ENCODE results near the gene PHF19. TPM values are rescaled to one million over a fixed set of nuclear protein-coding genes. Genes with fewer than 3 reads are reported as not detected.

Gene PHF19
- total RNA-seq, 6 experiments from 2014 or later: 2.2 to 8.0 (median 5.2) TPM

DNA sequence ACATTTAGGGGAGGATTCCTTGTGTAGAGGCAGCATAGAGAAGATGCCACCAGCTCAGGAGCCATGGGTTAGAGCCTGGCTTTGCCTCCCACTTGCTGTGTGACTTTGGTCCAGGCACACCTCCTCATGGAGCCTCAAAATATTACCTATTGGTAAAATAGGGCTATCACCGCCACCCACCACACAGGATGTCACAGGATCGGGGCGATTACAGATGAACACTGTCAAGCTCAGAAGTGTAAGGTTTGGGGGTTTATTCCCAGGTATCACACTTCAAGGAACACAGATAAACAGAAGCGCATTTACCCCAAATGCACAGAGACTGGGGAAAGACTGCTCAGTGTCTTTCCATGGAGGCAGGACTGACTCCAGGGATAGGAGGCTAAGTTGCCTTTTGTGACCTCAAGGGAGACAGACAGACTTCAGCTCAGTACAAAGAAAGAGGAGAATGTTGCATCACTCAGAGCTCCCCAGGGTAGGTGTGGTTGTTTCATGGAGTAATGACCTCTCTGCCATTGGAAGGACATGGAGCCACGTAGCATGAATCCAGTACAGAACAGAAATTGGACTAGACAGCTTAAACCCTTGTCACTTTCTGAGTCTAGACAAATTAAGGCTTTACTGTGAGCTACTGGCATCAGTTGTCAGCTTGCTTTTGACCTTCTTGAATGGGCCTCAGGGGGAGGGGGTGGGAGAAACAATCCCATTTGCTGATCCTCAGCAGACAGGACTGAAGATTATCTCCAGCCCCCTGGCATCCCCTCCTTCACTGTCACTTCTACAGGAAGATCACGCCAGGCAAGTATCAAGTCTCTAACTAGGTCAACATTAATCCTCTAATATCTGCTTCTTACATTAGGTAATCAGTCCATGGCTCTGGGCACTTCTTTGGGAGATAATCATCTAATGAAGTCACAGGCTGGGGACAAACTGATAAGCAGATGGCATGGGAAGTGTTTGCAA lies 43.1 kb upstream of the PHF19 start:
- Histone ChIP-seq H3K27me3 (no peaks in the 10 kb centered on the region), H3K9me3 (no peaks in the 10 kb centered on the region), H3K36me3 (no peaks in the 10 kb centered on the region), H3K4me3 (no peak overlapping the region), H3K27ac (peak overlapping the region in 2 of 3 donors; percentile 37 to 48), H3K4me1 (peaks cover 0 to 18% (median 3%) of the 10 kb centered on the region in 4 donors)
- ATAC-seq (peak; percentile 63 to 84 (median 70)), DNase-seq (peak in 1 of 3 donors; percentile 45)
- TF ChIP-seq POLR2A (IDR thresholded peaks at IDR 0.05): no peak
- TF ChIP-seq, protein P1, sequence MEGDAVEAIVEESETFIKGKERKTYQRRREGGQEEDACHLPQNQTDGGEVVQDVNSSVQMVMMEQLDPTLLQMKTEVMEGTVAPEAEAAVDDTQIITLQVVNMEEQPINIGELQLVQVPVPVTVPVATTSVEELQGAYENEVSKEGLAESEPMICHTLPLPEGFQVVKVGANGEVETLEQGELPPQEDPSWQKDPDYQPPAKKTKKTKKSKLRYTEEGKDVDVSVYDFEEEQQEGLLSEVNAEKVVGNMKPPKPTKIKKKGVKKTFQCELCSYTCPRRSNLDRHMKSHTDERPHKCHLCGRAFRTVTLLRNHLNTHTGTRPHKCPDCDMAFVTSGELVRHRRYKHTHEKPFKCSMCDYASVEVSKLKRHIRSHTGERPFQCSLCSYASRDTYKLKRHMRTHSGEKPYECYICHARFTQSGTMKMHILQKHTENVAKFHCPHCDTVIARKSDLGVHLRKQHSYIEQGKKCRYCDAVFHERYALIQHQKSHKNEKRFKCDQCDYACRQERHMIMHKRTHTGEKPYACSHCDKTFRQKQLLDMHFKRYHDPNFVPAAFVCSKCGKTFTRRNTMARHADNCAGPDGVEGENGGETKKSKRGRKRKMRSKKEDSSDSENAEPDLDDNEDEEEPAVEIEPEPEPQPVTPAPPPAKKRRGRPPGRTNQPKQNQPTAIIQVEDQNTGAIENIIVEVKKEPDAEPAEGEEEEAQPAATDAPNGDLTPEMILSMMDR (IDR thresholded peaks at IDR 0.05): no peak
- WGBS (ENCODE audit: insufficient coverage, low coverage, low lambda C conversion rate, missing lambda C conversion rate): 62% methylated on average over 6 of the region's 6 CpGs
- intact Hi-C loops (cut with DNase I): loop anchor here in 1 of 2 donors (10.0 kb wide), 1 partner anchor 45 kb away; the partner anchor contains the start of gene PHF19

DNA sequence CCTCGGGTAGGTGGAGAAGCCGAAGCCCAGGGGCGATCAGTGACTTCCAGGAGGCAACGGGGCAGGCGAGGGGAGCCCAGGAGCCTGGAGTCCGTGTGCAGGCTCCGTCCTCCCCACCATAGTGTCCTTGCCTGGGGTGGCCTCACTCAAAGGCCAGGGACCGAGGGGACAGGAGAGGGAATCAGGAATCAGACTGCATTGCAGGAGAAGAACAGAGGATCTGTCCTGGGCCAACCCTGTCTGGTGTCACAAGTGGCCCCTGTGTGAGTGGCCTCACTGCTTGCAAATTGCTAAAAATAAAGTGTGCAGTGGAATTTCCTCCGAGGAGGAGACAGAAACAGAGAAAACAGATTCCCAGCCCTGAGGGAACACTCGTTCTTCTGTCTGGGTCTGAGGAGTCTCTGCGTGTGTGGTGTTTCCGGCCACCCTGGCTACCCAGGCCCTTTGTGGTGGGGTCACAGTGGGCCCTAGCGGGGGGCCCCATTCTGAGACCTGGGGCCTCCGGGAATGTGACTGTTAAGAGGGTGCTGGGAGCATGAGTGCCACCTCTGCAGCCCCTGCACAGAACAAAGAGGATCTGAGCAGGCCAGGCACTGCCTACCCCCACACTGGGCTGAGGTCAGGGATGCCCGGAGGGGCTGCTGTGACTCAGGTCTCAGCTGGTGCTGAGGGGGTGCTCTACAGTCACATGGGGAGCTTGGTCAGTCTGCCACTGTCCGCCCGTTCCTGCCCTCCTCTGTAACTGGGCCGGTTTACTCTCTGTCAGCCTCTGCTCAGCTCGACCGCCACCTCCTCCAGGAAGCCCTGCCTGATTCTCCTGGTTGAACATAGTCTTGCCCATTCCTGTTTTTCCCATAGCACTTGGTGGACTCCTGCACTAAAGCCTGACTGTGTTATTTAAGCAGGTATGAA lies 42.2 kb upstream of the PHF19 start:
- Histone ChIP-seq H3K27ac (peak overlapping the region; percentile 37 to 57 (median 48)), H3K36me3 (no peaks in the 10 kb centered on the region), H3K27me3 (no peaks in the 10 kb centered on the region), H3K4me3 (no peak overlapping the region), H3K9me3 (no peaks in the 10 kb centered on the region), H3K4me1 (peaks cover 0 to 18% (median 3%) of the 10 kb centered on the region in 4 donors)
- intact Hi-C loops (cut with DNase I): no loop called here
- 76% methylated on average over 4 of the region's 20 CpGs for WGBS (ENCODE audit: insufficient coverage, low coverage, low lambda C conversion rate, missing lambda C conversion rate)
- DNase-seq (peak in 1 of 3 donors; percentile 42), ATAC-seq (peak in 2 of 4 donors; percentile 19 to 22)
- TF ChIP-seq, protein P1 (IDR thresholded peaks at IDR 0.05): no peak
- no peak for TF ChIP-seq POLR2A (IDR thresholded peaks at IDR 0.05)

DNA sequence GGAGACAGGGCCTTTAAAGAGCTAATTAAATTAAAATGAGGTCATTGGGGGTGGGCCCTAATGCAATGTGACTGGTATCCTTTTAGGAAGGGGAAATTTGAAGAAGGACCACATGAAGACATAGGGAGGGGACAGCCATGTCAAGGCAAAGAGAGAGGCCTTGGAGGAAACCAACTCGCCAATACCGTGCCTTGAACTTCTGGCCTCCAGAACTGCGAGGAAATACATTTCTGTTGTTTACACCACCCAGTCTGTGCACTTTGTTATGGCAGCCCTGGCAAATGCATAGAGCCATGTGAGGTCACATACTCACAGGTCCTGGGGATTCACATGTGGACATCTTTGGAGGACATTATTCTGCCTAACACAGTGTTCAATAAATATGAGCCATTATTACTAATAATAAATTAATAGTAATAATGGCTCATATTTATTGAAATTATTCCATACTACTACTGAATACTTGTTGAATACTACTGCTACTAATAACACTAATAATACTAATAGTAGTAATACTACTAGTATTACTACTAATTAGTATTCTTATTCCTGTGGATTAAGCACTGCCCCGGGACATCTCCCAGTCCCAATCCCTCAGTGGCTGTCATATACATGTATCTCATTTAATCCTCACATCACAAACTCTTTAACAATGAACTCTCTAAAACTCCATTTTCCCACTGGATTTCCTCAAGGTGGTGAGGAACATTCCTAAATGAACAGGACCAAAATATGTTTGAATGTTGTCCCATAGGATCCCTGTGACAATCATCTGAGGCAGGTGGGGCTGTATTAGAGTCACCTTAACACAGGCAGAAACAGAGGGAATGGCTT lies 41.2 kb upstream of the PHF19 start:
- Histone ChIP-seq H3K27me3 (no peaks in the 10 kb centered on the region), H3K36me3 (no peaks in the 10 kb centered on the region), H3K27ac (peak overlapping the region in 2 of 3 donors; percentile 37 to 48), H3K9me3 (no peaks in the 10 kb centered on the region), H3K4me3 (no peak overlapping the region), H3K4me1 (peaks cover 0 to 18% (median 3%) of the 10 kb centered on the region in 4 donors)
- WGBS (ENCODE audit: insufficient coverage, low coverage, low lambda C conversion rate, missing lambda C conversion rate): 82% methylated on average over 4 of the region's 4 CpGs
- intact Hi-C loops (cut with DNase I): no loop called here
- ATAC-seq: no peak
- DNase-seq: no peak
- no peak for TF ChIP-seq POLR2A (IDR thresholded peaks at IDR 0.05)
- TF ChIP-seq, protein P1 (IDR thresholded peaks at IDR 0.05): no peak

Data from right lobe of liver (tissue), 6 donors.